ENCODE measurements around the gene DRD2. TPM values are rescaled to one million over a fixed set of nuclear protein-coding genes. Genes with fewer than 3 reads are reported as not detected.
A peak's percentile ranks its signal among the peaks of the same experiment; 100 is the strongest.

The DRD2 gene
- total and polyA plus RNA-seq, 2 of the 13 experiments (the other 11 are each of a cell fraction or from before 2014, with no cell fraction given), result not detected

- TF ChIP-seq TFDP1 (CRISPR knock-in tag; IDR thresholded peaks at IDR 0.05; ENCODE audit: borderline replicate concordance), result peak; percentile 45; the same call in 1 of the 2 replicates
- 0 out of 2 replicates have a peak, but pooled peaks have one; percentile 53 for TF ChIP-seq ZNF232 (CRISPR knock-in tag; IDR thresholded peaks at IDR 0.05; ENCODE audit: borderline replicate concordance)
- TF ChIP-seq MIER2 (CRISPR knock-in tag; IDR thresholded peaks at IDR 0.05), result peak; percentile 97
- TF ChIP-seq MIXL1 (CRISPR knock-in tag; IDR thresholded peaks at IDR 0.05), result peak; percentile 38; the same call in 1 of the 2 replicates
- 0 out of 2 replicates have a peak, but pooled peaks have one; percentile 39 for TF ChIP-seq ZNF335 (CRISPR knock-in tag; IDR thresholded peaks at IDR 0.05)
- peak; percentile 44; the same call in 1 of the 2 replicates for TF ChIP-seq THAP11 (CRISPR knock-in tag; IDR thresholded peaks at IDR 0.05)
- no peak for TF ChIP-seq SMARCC2 (IDR thresholded peaks at IDR 0.05)
- peak; percentile 49; the same call in 1 of the 2 replicates for TF ChIP-seq ATF2 (CRISPR knock-in tag; IDR thresholded peaks at IDR 0.05)
- peak; percentile 95 for TF ChIP-seq EHMT2 (IDR thresholded peaks at IDR 0.05; ENCODE audit: borderline replicate concordance, low read depth, low read length)
- TF ChIP-seq MBNL3 (CRISPR knock-in tag; conservative IDR thresholded peaks at IDR 0.05), result no peak
- peak; percentile 36; the same call in 1 of the 2 replicates for TF ChIP-seq ZBED4 (CRISPR knock-in tag; IDR thresholded peaks at IDR 0.05; ENCODE audit: borderline replicate concordance)
- 0 out of 2 replicates have a peak, but pooled peaks have one; percentile 8 for TF ChIP-seq ZNF687 (CRISPR knock-in tag; IDR thresholded peaks at IDR 0.05)
- peak; percentile 69; the same call in 1 of the 2 replicates for TF ChIP-seq ZNF580 (CRISPR knock-in tag; IDR thresholded peaks at IDR 0.05; ENCODE audit: borderline replicate concordance, low read depth)
- 0 out of 2 replicates have a peak, but pooled peaks have one; percentile 39 for TF ChIP-seq ERF (CRISPR knock-in tag; IDR thresholded peaks at IDR 0.05)
- TF ChIP-seq ZSCAN9 (CRISPR knock-in tag; IDR thresholded peaks at IDR 0.05; ENCODE audit: borderline replicate concordance), result peak; percentile 87
- no peak for TF ChIP-seq REPIN1 (CRISPR knock-in tag; IDR thresholded peaks at IDR 0.05; ENCODE audit: borderline replicate concordance, low read depth)
- no peak for TF ChIP-seq LCORL (IDR thresholded peaks at IDR 0.05)
- TF ChIP-seq LCORL (CRISPR knock-in tag; IDR thresholded peaks at IDR 0.05), result no peak
These were observed 637 bp downstream of the DRD2 start (continued) for GRCh38 chr11:113474362-113475159.
